ENCODE results near the gene COX8A. TPM values are rescaled to one million over a fixed set of nuclear protein-coding genes. Genes with fewer than 3 reads are reported as not detected.

COX8A gene
- total and polyA plus RNA-seq, 2 of the 13 experiments (the other 11 are each of a cell fraction or from before 2014, with no cell fraction given), result 202 to 406 TPM

GRCh38 chr11:63974259-63975143 lies at the start of gene COX8A (continued):
- TF ChIP-seq ZNF318 (CRISPR knock-in tag; IDR thresholded peaks at IDR 0.05), result 0 out of 2 replicates have a peak, but pooled peaks have one; percentile 61
- TF ChIP-seq RFX5 (IDR thresholded peaks at IDR 0.05; ENCODE audit: low read depth, low read length), result 0 out of 2 replicates have a peak, but pooled peaks have one; percentile 55
- TF ChIP-seq ZNF292 (CRISPR knock-in tag; IDR thresholded peaks at IDR 0.05; ENCODE audit: borderline replicate concordance, low read depth), result peak; percentile 61; the same call in 1 of the 2 replicates
- peak; percentile 99 for TF ChIP-seq TFDP2 (CRISPR knock-in tag; IDR thresholded peaks at IDR 0.05)
- TF ChIP-seq PHF8 (CRISPR knock-in tag; IDR thresholded peaks at IDR 0.05), result peak; percentile 98
- TF ChIP-seq ZNF142 (CRISPR knock-in tag; IDR thresholded peaks at IDR 0.05), result peak; percentile 46; the same call in 1 of the 2 replicates
- TF ChIP-seq EP300 (IDR thresholded peaks at IDR 0.05; ENCODE audit: low read depth in 2 of 2, low read length in 2 of 2), result peak in 1 of 2 experiments; percentile 29; a peak in 2 of 4 replicates
- no peak for TF ChIP-seq EP300 (CRISPR knock-in tag; IDR thresholded peaks at IDR 0.05; ENCODE audit: borderline replicate concordance)
- TF ChIP-seq ZNF496 (CRISPR knock-in tag; IDR thresholded peaks at IDR 0.05; ENCODE audit: insufficient replicate concordance), result no peak
- TF ChIP-seq SIX4 (CRISPR knock-in tag; IDR thresholded peaks at IDR 0.05), result peak; percentile 37; the same call in 1 of the 2 replicates
- 0 out of 2 replicates have a peak, but pooled peaks have one; percentile 85 for TF ChIP-seq LBX2 (CRISPR knock-in tag; IDR thresholded peaks at IDR 0.05; ENCODE audit: borderline replicate concordance)

Data from HepG2 (cell line).